LoVo (cell line): Measurements from ENCODE around the gene RBM8A.

Experiments
- DNase-seq: peaks from one replicate; pipeline ENCODE4 v3.0.0-alpha.2; 2016; ENCODE audit warnings: low spot score

The RBM8A gene

GRCh38 chr1:145877923-145878486 is 49.3 kb downstream of the RBM8A start:
- no peak for DNase-seq

- no peak for DNase-seq
Observed at GRCh38 chr1:145874646-145875045, 52.6 kb downstream of the RBM8A start.

- DNase-seq: no peak
Observed at GRCh38 chr1:145871994-145872924, 55.0 kb downstream of the RBM8A start.
